ENCODE measurements around the gene WDR91. TPM values are rescaled to one million over a fixed set of nuclear protein-coding genes. Genes with fewer than 3 reads are reported as not detected.
A peak's percentile ranks its signal among the peaks of the same experiment; 100 is the strongest.

WDR91 gene
- total and polyA plus RNA-seq, 4 donors, result 5.8 to 19.0 (median 9.2) TPM

DNA sequence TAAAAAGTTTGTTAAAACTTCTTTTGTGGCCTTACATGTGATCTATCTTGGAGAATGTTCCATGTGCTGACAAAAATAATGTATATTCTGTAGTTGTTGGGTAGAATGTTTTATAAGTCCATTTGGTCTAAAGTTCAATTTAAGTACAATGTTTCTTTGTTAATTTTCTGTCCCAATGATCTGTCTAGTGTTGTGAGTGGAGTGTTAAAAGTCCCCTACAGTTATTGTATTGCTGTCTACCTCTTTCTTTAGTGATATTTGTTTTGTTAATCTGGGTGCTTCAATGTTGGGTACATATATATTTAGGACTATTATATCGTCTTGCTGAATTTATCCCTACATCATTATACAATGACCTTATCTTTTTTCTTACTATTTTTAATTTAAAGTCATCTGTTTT is 56.6 kb downstream of the WDR91 start:
- Histone ChIP-seq H3K9me3 (ENCODE audit: control insufficient read depth in 4 of 4, low read length in 3 of 4) (no peaks in the 10 kb centered on the region), H3K27me3 (ENCODE audit: control insufficient read depth in 4 of 4, insufficient read depth in 4 of 4, low read length in 3 of 4) (no peaks in the 10 kb centered on the region), H3K4me1 (ENCODE audit: control insufficient read depth in 4 of 4, insufficient read depth in 4 of 4, low read length in 3 of 4) (peaks cover 14 to 51% (median 23%) of the 10 kb centered on the region in 4 donors), H3K4me3 (ENCODE audit: low read depth in 1 of 3, low read length in 3 of 3) (no peak overlapping the region), H3K36me3 (ENCODE audit: control insufficient read depth in 4 of 4, insufficient read depth in 3 of 4, low read depth in 1 of 4, low read length in 3 of 4) (peaks cover 2 to 13% (median 7%) of the 10 kb centered on the region in 4 donors), H3K9ac (ENCODE audit: low read depth in 1 of 2, low read length in 2 of 2) (no peak overlapping the region), H3K27ac (ENCODE audit: low read depth in 1 of 2, low read length in 2 of 2) (no peak overlapping the region)
- TF ChIP-seq RAD21 (IDR thresholded peaks at IDR 0.05) (no peak), FOXA1 (IDR thresholded peaks at IDR 0.05) (no peak), YY1 (IDR thresholded peaks at IDR 0.05) (no peak), HNF4A (conservative IDR thresholded peaks at IDR 0.05) (peak; percentile 14), GABPA (IDR thresholded peaks at IDR 0.05 in 1 of 2, conservative IDR thresholded peaks at IDR 0.05 in 1 of 2) (no peak)
- WGBS, result 85% methylated on average over 1 of the region's 1 CpG
- no peak for DNase-seq (ENCODE audit: low spot score)

DNA sequence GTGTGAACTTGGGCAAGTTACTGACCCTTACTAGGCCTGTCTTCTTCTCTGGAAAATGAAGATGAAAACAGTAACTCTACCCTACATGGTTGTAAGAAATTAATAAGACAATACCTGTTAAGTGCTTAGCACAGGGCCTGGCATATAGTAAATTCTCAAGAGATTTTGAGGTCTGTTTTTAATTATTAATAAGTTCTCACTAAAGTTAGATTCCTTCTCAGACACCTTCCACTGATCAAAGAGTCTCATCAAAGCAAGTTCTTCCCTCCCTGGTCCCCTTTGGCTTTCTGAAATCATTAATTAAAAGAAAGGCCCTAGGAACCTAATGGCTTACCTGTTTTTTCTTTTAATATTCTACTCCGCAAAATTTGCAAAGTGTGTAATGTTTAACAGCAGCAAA is 58.9 kb downstream of the WDR91 start:
- peak overlapping the region in 1 of 2 donors; percentile 33 for H3K27ac ChIP-seq (ENCODE audit: low read depth in 1 of 2, low read length in 2 of 2)
- DNase-seq (ENCODE audit: low spot score), result no peak

More for the DNA sequence above, 58.9 kb downstream of the WDR91 start:
- WGBS, result 53% methylated on average over 1 of the region's 1 CpG
- Histone ChIP-seq H3K9me3 (ENCODE audit: control insufficient read depth in 4 of 4, low read length in 3 of 4) (no peaks in the 10 kb centered on the region), H3K4me3 (ENCODE audit: low read depth in 1 of 3, low read length in 3 of 3) (no peak overlapping the region), H3K9ac (ENCODE audit: low read depth in 1 of 2, low read length in 2 of 2) (no peak overlapping the region), H3K36me3 (ENCODE audit: control insufficient read depth in 4 of 4, insufficient read depth in 3 of 4, low read depth in 1 of 4, low read length in 3 of 4) (peaks cover 2 to 13% (median 6%) of the 10 kb centered on the region in 4 donors), H3K4me1 (ENCODE audit: control insufficient read depth in 4 of 4, insufficient read depth in 4 of 4, low read length in 3 of 4) (peaks cover 7 to 31% (median 11%) of the 10 kb centered on the region in 4 donors), H3K27me3 (ENCODE audit: control insufficient read depth in 4 of 4, insufficient read depth in 4 of 4, low read length in 3 of 4) (no peaks in the 10 kb centered on the region)
- TF ChIP-seq, protein P1, sequence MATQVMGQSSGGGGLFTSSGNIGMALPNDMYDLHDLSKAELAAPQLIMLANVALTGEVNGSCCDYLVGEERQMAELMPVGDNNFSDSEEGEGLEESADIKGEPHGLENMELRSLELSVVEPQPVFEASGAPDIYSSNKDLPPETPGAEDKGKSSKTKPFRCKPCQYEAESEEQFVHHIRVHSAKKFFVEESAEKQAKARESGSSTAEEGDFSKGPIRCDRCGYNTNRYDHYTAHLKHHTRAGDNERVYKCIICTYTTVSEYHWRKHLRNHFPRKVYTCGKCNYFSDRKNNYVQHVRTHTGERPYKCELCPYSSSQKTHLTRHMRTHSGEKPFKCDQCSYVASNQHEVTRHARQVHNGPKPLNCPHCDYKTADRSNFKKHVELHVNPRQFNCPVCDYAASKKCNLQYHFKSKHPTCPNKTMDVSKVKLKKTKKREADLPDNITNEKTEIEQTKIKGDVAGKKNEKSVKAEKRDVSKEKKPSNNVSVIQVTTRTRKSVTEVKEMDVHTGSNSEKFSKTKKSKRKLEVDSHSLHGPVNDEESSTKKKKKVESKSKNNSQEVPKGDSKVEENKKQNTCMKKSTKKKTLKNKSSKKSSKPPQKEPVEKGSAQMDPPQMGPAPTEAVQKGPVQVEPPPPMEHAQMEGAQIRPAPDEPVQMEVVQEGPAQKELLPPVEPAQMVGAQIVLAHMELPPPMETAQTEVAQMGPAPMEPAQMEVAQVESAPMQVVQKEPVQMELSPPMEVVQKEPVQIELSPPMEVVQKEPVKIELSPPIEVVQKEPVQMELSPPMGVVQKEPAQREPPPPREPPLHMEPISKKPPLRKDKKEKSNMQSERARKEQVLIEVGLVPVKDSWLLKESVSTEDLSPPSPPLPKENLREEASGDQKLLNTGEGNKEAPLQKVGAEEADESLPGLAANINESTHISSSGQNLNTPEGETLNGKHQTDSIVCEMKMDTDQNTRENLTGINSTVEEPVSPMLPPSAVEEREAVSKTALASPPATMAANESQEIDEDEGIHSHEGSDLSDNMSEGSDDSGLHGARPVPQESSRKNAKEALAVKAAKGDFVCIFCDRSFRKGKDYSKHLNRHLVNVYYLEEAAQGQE (IDR thresholded peaks at IDR 0.05), result no peak
- TF ChIP-seq, protein P2, sequence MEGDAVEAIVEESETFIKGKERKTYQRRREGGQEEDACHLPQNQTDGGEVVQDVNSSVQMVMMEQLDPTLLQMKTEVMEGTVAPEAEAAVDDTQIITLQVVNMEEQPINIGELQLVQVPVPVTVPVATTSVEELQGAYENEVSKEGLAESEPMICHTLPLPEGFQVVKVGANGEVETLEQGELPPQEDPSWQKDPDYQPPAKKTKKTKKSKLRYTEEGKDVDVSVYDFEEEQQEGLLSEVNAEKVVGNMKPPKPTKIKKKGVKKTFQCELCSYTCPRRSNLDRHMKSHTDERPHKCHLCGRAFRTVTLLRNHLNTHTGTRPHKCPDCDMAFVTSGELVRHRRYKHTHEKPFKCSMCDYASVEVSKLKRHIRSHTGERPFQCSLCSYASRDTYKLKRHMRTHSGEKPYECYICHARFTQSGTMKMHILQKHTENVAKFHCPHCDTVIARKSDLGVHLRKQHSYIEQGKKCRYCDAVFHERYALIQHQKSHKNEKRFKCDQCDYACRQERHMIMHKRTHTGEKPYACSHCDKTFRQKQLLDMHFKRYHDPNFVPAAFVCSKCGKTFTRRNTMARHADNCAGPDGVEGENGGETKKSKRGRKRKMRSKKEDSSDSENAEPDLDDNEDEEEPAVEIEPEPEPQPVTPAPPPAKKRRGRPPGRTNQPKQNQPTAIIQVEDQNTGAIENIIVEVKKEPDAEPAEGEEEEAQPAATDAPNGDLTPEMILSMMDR (IDR thresholded peaks at IDR 0.05; ENCODE audit: low read depth, low read length, missing input control), result no peak
- TF ChIP-seq, protein P3, sequence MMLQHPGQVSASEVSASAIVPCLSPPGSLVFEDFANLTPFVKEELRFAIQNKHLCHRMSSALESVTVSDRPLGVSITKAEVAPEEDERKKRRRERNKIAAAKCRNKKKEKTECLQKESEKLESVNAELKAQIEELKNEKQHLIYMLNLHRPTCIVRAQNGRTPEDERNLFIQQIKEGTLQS (IDR thresholded peaks at IDR 0.05), result no peak
- TF ChIP-seq FOXA2 (IDR thresholded peaks at IDR 0.05), result no peak
- TF ChIP-seq JUND (IDR thresholded peaks at IDR 0.05), result no peak
- TF ChIP-seq EGR1 (IDR thresholded peaks at IDR 0.05; ENCODE audit: low read depth in 2 of 2), result no peak
- TF ChIP-seq RAD21 (IDR thresholded peaks at IDR 0.05), result no peak

Measured in liver (tissue), 9 donors.